ENCODE data around the gene TOMM22.
"Not testable (repeated sequence)": the region's sequence is repeated elsewhere in the genome, so short reads cannot be mapped to it uniquely, and the experiment has no call there.

The TOMM22 gene

GRCh38 chr22:38681582-38682335 lies at the start of gene TOMM22:
Gene TOMM22, plus strand, starts transcription at chr22:38681957. Its CDS starts 22 bp downstream, at chr22:38681979.
- DNase-seq (ENCODE audit: low spot score) = peak; percentile 94

DNA sequence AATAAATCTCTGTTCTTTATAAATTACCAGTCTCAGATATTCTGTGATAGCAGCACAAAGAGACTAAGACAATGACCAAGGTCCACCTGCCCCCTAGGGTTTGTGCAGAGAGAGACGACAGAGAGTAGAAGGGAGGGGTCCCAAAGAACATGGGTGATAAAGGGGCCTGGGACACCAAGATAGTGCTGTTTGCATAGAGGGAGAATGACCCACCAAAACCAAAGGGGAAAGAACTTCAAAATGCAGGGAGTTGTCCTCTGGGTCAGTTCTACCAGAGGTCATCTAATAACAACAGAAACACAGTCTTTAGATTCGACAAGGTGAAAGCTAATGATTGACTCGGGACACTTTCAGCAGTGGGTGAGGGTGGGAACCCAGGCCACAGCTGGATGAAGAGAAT lies 49.2 kb upstream of the TOMM22 start:
- DNase-seq (ENCODE audit: low spot score) = no peak

GRCh38 chr22:38638216-38638615 lies 43.5 kb upstream of the TOMM22 start:
- DNase-seq (ENCODE audit: low spot score) = no peak

DNA sequence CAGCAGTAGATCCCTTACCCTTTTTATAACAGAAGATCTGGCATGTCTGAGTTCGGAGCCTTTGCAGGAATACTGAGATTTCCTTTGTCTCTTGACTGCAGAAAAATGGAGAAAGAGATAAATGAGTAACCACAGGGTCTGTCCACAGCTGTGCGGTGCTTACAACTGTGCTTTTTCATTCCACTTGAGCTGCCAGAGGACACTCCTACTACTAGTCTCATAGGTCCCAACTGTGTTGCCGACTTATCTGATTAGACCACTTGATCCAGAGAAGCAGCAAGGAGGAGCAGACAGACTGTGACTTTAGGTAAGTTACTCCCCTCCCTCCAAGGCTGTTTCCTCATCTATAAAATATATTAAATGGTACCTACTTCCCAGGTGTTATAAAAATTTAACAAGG lies 43.0 kb upstream of the TOMM22 start:
- peak; percentile 27 for DNase-seq (ENCODE audit: low spot score)

- DNase-seq (ENCODE audit: low spot score) = no peak
Measured at GRCh38 chr22:38641476-38642040, 40.2 kb upstream of the TOMM22 start.

- DNase-seq (ENCODE audit: low spot score) = not testable (repeated sequence)
Measured at GRCh38 chr22:38644245-38644644, 37.5 kb upstream of the TOMM22 start.

- DNase-seq (ENCODE audit: low spot score) = no peak
Measured at GRCh38 chr22:38645430-38645829, 36.3 kb upstream of the TOMM22 start.

DNA sequence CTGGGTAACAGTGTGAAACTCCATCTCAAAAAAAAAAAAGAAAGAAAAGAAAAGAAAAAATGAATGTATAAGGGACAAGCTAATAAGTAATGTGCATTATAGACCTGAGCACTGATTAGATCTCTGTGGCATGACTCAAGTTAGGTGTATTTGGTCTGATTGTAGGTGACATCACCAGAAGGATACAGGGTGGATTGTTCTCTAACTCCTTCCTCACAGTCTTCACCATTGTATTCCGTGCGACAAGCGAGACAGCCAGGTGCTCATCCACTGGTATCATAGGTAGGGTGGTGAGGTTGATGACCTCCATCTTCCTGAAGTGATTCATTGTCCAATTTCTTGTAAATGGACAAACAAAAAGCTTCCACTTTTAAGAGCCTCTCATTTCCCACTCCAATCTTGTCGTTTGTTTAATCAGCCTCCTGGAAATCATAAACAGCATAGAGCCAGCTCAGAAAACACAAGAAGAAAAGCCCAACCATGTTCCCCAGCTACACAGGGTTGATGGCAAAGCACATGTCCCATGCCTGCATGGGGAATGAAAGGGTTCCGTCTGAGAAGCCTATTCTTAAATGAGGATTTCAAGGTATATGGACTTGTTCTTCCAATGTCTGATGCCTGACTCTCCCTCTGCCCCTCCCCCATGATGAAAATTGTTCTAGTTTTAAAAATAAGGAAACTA lies 31.8 kb upstream of the TOMM22 start:
- DNase-seq (ENCODE audit: low spot score) = no peak

- DNase-seq (ENCODE audit: low spot score) = no peak
Measured at GRCh38 chr22:38652859-38653258, 28.9 kb upstream of the TOMM22 start.

DNA sequence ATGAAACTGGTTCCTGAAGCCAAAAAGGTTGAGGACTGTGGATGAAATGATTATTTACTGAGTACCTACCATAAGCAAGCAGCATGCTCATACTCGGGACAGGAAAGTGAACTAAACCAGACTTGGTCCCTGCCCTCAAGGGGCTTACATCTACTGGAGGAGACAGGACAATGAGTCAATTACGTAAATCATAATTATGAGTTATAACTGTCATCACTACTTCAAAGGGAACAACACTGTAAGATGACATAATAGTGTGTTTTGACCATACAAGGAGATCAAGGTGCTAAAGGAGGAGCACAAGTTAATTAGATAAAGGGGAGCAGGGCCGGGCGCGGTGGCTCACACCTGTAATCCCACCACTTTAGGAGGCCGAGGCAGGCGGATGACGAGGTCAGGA lies 28.0 kb upstream of the TOMM22 start:
- DNase-seq (ENCODE audit: low spot score) = no peak

- no peak for DNase-seq (ENCODE audit: low spot score)
Measured at GRCh38 chr22:38655519-38656255, 26.1 kb upstream of the TOMM22 start.

DNA sequence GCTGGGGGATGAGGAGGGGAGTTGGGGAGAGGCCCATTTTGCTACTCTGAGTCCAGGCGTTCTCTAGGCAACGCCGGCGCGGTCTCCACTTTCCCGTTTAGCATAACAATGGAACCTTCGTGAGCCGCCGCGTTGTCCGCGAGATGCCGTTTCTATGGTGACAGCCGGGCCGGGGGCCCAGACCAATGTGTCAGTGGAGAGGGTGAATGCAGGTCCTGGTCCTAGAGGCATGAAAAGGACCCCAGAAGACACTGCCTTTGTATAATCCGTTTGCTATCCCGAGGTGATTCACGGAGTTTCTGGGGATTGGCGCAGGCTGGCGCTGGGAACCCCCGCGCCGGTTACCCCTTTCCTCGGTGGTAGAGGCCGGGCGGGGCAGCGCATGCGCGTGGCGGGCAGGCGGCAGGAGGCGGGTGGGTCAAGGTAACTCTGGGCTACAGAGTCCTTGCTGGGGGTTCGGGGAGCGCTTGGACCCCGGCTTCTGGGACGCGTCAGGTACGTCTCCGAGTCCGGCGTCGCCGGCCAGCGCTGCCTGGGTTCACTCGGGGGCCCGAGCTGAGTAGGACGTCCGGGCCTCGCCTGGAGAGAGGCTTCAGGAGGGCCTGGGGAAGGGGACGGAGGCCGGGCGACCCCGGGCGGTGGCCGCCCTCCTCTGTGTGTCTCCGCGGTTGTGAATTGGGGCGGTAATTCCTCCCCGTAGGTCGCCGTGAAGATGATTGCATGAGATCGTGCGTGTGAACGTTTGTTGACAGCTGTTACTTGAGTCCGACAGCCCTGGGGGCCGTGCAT lies 25.3 kb upstream of the TOMM22 start, which contains the start of the genes CBY1 and FAM227A:
TSS of gene CBY1 (plus strand) at position 383 of the 789 bp plus-strand sequence. CDS start 11,417 bp downstream, outside the sequence.
TSS of gene FAM227A (minus strand) at position 137 of the 789 bp plus-strand sequence. CDS start 6,224 bp downstream, outside the sequence.
- DNase-seq (ENCODE audit: low spot score) = peak; percentile 99

GRCh38 chr22:38657045-38657909 lies 24.5 kb upstream of the TOMM22 start:
- no peak for DNase-seq (ENCODE audit: low spot score)

DNA sequence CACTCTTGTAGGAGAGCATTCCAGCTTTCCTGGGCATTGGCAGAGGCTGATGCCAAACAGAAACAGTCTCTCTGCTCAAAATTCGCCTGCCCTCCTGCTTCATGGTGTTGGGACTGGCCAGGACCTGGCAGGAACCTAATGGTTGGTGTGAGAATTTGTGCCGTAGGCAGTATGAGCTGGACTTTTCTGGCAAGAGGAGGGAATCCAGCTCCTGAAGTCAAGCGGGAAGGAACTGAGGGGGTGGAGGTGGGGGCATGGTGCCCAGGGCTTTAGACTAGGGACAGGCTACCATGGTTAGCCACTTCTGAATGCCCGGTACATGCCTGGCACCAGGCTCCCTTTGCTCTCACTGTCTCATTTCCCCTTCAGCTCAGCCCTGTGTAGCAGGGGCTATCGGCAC lies 6.9 kb upstream of the TOMM22 start:
- no peak for DNase-seq (ENCODE audit: low spot score)

DNA sequence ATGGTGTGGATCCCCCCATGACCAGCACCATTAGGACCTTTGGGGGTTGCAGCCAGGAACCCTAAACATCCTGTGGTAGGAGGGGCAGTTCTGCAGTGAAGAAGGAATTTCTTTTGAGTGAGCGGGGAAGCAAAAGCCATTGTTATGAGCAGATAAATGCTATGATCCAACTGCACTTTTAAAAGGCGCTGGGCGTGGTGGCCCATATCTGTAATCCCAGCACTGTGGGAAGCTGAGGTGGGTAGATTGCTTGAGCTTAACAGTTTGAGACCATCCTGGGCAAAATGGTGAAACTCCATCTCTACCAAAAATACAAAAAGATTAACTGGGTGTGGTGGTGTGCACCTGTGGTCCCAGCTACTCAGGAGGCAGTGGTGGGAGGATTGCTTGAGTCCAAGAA lies 5.9 kb upstream of the TOMM22 start:
- DNase-seq (ENCODE audit: low spot score) = no peak

GRCh38 chr22:38684895-38685294 lies 3.1 kb downstream of the TOMM22 start:
- no peak for DNase-seq (ENCODE audit: low spot score)

DNA sequence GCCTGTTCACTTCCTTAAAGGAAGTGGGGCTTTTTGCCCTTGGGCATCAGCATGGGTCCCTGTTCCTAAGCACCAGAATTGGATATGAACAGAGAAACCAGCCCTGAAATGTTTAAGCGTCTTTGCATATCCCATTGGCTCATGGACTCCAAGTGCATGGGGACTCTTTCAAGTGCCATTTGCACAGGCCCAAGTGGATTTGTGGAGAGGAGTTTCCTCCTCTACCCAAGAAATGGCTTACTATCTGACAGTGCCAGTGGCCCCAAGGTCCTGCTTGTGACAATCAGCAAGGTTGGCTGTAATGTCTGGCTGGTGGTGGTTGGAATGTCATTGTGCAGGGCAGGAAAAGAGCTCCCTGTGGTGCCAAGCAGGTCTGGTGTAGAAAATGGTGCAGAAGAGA lies 4.0 kb downstream of the TOMM22 start:
- no peak for DNase-seq (ENCODE audit: low spot score)

- DNase-seq (ENCODE audit: low spot score) = no peak
Measured at GRCh38 chr22:38689651-38690050, 7.9 kb downstream of the TOMM22 start.

DNA sequence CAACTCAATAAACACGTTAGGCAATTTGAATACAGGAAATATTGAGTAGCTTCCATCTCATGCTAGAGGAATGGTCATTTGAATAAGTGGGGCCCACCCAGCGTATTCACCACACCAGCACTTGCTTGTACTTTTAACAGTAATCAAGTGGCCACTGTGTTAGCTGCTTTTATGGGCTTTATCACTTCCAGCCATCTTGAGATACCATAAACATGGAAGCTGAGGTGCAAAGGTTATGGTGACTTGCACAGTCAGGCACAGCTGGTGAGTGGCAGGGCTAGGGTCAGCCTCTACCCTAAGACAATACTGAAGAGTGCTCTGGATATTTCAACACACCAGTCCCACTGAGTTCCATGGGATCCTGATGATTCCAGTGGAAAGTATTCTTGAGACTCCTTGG lies 12.3 kb downstream of the TOMM22 start:
- no peak for DNase-seq (ENCODE audit: low spot score)

DNA sequence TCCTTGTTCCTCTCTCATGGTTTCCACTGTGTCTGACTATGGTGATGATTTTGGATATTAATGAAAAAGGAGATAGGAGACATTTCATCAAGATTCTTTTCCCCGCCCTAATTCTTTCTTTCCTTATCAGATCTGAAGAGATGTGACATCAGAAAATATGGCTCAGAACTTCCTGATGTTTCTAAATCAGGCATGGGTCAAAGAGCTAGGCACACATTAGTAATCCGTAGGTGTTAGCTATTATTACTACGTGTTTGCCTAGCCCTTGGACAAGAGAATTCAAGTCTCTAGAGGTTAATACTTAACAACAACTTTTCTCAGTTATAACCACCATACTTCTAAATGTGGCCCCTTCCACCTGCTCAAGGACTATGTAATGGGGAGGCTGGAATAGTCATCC lies 13.2 kb downstream of the TOMM22 start:
- DNase-seq (ENCODE audit: low spot score) = no peak
